ENCODE data around the gene RFTN1. TPM values are rescaled to one million over a fixed set of nuclear protein-coding genes. Genes with fewer than 3 reads are reported as not detected.

Gene RFTN1
- total RNA-seq, 1 experiment from 2014 or later = 120 TPM

GRCh38 chr3:16378920-16379319 lies 134.6 kb downstream of the RFTN1 start:
- DNase-seq (ENCODE audit: low read depth) = peak; percentile 76

DNA sequence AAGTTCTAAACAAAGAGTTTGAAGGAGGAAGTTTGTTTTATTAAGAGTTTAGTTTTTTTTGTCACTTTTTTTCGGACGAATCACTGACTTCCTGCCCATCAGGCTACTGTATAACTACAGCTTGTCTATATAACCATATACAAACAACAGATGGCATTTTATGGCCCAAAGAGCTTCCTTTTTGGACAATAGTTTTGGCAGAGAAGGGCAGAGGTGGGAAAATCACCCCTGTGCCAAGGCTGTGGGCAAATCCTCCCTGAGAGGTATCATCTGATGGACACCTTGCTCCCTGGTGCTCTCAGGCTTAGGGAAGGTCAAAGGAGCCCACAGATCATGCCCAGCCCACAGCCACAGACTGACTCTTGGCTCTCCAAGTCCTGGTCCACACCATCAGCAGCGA lies 135.1 kb downstream of the RFTN1 start:
- DNase-seq (ENCODE audit: low read depth) = no peak

- DNase-seq (ENCODE audit: low read depth) = no peak
Measured at GRCh38 chr3:16377847-16378302, 135.6 kb downstream of the RFTN1 start.

DNA sequence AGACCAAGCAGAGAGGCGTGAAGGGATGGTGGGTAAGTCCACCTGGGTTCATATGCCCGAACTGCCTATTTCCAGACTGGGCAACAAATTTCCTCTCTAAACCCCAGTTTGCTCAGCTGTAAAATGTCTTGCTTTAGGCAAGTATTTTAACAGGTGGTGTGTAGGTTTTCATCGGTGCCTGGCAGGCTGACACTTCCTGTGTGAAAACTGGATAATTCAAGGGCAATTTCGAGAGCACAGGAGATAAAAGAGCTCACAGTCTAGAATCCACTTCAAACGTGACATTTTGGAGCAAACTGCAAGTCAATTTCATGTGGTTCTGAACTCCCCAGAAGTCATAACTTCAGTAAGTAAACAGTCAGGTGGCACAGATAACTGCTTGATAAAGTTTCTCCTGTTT lies 136.3 kb downstream of the RFTN1 start:
- no peak for DNase-seq (ENCODE audit: low read depth)

- DNase-seq (ENCODE audit: low read depth) = no peak
Measured at GRCh38 chr3:16375891-16376290, 137.6 kb downstream of the RFTN1 start.

DNA sequence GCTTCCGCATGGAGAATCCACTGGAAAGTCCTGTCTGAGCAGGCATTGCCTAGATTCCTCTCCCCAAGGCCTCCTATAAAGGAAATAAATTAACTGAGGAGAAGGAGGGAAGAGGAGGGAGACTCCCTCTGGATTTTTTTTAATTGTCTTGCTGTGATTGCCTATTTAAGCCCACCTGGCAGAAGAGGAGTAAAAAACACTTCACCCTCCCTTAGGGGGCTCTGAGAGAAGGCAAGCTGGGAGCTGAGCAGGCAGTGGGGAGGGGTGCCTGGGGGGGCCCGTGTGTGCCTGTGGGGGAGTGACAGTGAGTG lies 138.6 kb downstream of the RFTN1 start:
- no peak for DNase-seq (ENCODE audit: low read depth)

DNA sequence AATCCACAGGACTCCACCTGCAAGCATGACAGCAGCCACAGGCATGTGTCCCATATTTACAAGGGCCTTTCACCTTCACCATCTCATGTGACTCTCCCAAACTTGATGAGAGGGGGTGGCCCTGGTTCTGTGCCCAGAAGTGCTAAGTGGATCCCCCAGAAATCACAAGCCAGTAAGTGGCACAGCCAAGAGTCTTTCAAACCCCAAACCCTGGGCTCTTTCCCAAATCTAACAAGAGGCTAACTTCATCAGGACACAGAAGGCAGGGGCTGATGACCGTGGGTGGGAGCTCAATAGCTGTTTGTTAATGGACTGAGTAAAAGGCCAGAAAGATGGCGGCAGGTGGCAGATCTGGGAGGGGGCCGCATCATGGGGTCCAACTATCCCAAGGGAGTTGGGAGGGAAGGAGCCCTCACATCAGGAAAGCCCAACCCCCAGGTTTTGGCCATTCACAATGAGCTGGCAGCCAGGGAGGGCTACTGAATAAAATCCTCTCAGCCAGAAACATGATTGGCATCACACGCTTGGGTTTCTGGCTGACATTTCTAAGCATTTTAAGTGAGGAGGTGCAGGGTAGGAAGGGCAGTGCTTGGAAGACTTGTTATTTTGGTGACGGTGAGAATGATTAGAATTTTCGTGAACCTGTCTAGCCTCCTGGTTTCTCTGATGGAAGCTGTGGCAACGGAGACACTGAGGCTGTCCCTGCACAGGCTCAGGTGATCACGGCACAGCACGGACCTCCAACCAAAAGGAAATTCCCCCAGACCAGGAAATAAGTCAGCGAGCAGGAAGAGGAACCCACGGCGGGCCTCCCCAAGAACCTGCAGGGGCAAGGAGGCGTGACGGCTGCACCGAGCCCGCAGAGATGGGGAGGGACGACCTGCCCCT lies 139.2 kb downstream of the RFTN1 start:
- DNase-seq (ENCODE audit: low read depth) = no peak

DNA sequence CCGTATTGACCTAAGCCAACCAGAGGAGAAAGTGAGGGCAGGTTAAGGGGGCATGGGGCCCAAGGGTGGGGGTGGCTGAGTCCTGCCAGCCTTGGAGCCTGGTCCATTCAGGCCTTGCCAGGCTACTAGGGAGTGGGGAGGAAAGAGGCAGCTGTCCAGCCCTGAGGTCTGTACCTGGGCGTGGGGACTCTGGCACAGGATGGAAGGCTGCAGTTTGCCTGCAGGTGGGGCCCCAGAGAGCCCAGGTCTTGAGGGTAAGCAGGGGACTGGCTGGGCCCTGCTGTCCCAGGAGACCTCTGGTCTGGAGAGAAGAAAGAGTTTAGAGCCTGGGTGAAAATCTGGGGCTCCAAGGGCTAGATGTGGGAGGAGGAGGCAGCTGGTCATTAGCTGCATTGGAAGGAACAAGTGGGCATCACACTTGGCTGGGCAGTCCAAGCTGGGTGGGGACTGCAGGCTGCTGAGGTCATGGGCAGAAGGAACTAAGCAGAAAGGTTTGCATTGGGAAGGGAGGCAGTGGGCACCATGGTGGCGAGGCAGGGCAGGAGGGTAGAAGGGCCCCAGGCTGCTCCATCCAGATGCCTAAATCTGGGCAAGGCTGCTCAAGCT lies 140.1 kb downstream of the RFTN1 start:
- no peak for DNase-seq (ENCODE audit: low read depth)

DNA sequence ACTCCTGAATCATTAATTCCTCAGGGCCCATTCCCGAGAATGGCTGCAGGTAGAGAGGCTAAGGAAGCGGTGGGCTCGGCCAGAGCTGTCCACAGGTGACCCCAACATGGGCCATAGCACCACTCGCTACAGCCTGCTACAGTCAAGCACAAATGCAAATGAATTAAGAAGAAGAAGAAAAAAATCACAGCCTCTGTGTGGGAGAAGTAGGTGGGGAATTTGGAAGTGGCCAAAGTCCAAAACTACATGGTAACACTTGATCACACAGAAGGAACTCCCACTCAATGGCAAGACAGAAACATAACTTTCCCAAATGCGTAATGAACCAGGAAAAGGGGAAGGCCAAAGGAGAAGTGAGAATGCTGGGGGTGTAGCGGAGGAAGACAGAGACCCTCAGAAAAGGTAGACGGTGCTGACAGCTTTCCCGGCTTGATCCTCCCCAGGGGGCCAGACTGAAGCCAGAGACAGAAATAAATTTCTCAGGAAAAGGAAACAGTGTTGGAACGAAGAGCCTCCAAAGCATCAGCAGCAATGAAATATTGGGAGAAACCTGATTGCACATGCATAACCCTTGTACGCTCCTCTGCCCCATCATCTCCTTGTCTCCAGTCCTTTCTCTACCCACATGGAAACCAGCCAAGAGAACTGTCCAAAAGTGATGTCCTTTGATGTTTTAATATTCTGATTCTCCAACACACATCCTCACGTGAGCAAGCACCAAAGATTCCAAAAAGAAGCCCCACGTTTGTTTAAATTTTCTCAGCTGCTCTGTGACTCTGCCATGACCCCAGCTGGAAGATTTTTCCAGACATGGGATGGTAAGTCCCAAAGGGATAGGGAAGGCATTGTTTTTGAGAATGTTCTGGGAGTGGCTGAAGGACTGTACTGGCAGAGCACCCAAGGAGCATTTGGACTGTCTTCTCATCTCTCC lies 140.9 kb downstream of the RFTN1 start:
- DNase-seq (ENCODE audit: low read depth) = no peak

DNA sequence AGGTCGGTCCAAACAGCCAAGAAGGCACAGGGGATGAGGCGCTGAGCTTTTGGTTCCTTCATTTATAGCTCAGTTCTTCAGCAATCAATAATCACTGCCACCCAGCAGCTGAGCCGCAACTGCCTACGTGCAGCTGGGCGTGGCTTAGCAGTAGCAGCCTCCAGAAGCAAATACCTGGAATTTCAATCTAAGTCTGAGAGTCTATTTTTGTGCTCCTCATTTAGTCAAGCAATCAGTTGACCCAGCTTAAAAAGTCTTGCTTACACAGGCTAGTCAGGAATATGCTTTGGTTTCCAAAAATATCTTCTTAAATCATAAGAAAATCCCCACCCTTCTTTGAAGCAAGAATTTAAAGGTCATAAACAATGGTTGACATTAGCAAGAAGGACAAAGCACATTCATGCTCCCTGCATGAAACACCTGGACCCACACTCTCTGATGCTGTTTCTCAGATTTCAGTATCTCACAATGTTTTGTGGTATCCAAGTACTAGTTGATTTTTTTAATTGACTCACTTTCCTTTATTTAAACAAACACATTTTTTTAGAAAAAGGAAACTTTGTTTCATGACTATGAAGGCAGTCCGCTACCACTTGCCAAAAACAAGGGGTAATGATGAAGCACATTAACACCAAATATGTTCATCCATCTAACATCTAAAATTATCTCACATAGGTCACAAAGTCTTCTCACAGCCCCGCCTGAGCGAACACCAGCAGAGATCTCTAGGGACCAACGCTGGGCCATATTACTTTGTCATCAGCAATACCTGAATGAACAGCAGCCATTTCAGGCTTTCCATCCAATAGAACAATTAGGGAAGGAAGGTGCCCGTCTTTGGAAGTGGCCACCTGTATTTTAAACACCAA lies 142.4 kb downstream of the RFTN1 start:
- no peak for DNase-seq (ENCODE audit: low read depth)

- no peak for DNase-seq (ENCODE audit: low read depth)
Measured at GRCh38 chr3:16370503-16370871, 143.0 kb downstream of the RFTN1 start.

- peak; percentile 31 for DNase-seq (ENCODE audit: low read depth)
Measured at GRCh38 chr3:16369885-16370284, 143.6 kb downstream of the RFTN1 start.

- DNase-seq (ENCODE audit: low read depth) = no peak
Measured at GRCh38 chr3:16369276-16369675, 144.2 kb downstream of the RFTN1 start.

- no peak for DNase-seq (ENCODE audit: low read depth)
Measured at GRCh38 chr3:16366581-16366980, 146.9 kb downstream of the RFTN1 start.

- no peak for DNase-seq (ENCODE audit: low read depth)
Measured at GRCh38 chr3:16365491-16366128, 147.9 kb downstream of the RFTN1 start.

DNA sequence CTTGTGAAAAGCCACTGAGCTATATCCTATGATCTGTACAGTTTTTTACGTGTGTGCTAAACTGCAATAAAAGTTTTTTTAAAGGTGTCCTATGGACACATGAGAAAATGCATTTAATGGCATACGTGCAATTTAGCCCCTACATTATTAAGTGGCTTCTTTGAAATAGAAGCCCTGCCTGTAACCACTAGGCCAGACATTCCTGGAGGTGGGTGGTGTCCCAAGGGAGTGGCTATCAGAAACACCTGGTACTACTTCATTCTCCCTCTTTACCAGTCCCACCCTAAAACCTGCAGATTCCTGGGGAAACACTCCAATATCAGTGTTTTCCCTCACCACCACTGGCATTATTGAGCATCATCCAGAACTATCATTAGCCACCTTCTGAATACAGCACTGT lies 148.5 kb downstream of the RFTN1 start:
- DNase-seq (ENCODE audit: low read depth) = no peak

DNA sequence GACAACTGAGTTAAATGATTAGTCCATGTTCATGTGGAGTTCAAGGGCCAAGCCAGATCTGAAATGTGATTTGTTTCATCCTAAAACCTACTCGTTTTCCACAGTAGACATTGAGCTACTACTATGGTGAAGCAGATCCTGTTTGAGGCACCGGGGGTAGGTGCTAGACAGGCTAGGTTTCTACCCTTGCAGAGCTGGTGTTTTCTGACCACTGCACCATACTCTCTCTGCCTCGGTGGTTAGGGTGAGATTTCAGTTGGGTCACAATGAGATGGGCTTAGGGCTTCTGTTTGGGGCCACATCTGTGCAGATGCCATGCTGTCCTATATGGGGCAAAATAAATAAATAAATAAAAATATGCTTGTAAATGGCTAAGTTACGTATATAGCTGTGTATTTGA lies 149.2 kb downstream of the RFTN1 start:
- no peak for DNase-seq (ENCODE audit: low read depth)

DNA sequence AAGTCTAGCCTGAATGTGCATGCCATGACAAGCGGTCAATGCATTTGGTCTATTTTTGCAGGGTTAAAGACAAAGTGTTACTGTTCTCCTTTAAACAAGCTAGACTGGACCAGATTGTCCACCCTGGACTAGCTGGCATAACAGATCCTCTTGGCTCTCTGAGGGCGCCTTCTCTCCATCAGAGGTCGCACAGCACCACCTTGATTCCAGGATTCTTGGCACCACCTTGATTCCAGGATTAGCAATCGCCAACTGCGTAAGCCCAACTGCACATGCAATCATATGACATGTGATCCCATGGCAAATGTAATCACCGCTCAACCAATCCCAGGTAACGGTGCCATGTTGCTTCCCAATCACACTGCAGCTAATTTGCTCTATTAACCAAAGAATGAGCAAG lies 149.9 kb downstream of the RFTN1 start:
- DNase-seq (ENCODE audit: low read depth) = no peak

GRCh38 chr3:16362770-16363169 lies 150.7 kb downstream of the RFTN1 start:
- peak; percentile 80 for DNase-seq (ENCODE audit: low read depth)

DNA sequence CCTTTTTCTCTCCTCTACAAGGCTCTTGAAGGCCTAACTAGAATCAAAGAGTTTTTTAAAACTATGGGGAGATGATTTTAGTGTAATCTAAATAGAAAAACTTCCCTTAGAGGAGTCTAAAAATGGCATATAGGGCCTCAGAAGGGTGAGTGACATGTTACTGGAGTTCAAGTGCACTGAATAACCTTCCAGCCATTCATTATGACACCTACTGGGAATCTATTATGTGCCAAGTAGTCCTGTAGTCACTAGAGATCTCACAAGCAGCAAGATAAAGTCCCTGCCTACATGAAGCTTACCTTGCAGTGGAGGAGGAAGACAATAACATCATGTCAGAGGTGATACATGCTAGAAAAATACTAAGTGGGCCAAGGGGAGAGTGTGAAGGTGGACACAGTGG lies 152.4 kb downstream of the RFTN1 start:
- DNase-seq (ENCODE audit: low read depth) = no peak

DNA sequence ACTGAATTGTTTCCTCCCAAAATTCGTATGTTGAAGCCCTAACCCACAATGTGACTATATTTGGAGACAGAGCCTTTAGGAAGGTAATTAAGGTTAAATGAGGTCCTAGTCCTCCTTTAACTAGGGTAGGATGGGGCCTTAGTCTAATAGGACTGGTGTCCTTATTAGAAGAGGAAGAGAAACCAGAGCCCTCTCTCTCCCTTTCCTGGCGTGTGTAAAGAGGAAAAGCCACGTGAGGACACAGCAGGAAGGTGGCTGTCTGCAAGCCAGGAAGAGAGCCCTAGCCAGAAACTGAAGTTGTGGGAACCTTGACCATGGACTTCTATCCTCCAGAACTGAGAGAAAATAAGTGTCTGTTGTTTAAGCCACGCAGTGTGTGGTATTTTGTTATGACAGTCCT lies 154.2 kb downstream of the RFTN1 start:
- DNase-seq (ENCODE audit: low read depth) = peak; percentile 19

All from RPMI7951 (cell line).